DMS53 treated with DMSO at 0.1 percent for 48 hours (cell line): ENCODE results near the gene DOCK8.

Experiments
- DNase-seq: peaks from one replicate; lab custom pipeline; 2025; ENCODE audit not compliant: unreplicated experiment; lab: John Stamatoyannopoulos, UW

DOCK8 gene

GRCh38 chr9:453832-454231, 239.2 kb downstream of the DOCK8 start:
- DNase-seq = no peak

- DNase-seq = no peak
Observed at GRCh38 chr9:456365-456764, 241.7 kb downstream of the DOCK8 start.

GRCh38 chr9:458590-458989, 243.9 kb downstream of the DOCK8 start:
- no peak for DNase-seq

- no peak for DNase-seq
Observed at GRCh38 chr9:459491-460444, 245.1 kb downstream of the DOCK8 start.

- DNase-seq = no peak
Observed at GRCh38 chr9:462121-462520, 247.5 kb downstream of the DOCK8 start.

- no peak for DNase-seq
Observed at GRCh38 chr9:462606-463005, 247.9 kb downstream of the DOCK8 start.

GRCh38 chr9:463455-464171, 248.9 kb downstream of the DOCK8 start:
- no peak for DNase-seq

- no peak for DNase-seq
Observed at GRCh38 chr9:466747-467146, 252.1 kb downstream of the DOCK8 start.

- no peak for DNase-seq
Observed at GRCh38 chr9:468766-469426, 254.2 kb downstream of the DOCK8 start.

GRCh38 chr9:469672-470551, 255.2 kb downstream of the DOCK8 start:
- peak; percentile 35 for DNase-seq

GRCh38 chr9:470552-471194, 256.0 kb downstream of the DOCK8 start:
- no peak for DNase-seq

GRCh38 chr9:471320-471719, 256.7 kb downstream of the DOCK8 start:
- DNase-seq = no peak

- DNase-seq = no peak
Observed at GRCh38 chr9:472479-473075, 257.9 kb downstream of the DOCK8 start.

- DNase-seq = no peak
Observed at GRCh38 chr9:477193-477592, 262.5 kb downstream of the DOCK8 start.

- DNase-seq = no peak
Observed at GRCh38 chr9:479304-479970, 264.8 kb downstream of the DOCK8 start.

GRCh38 chr9:479971-480350, 265.3 kb downstream of the DOCK8 start:
- DNase-seq = no peak

GRCh38 chr9:482739-483138, 268.1 kb downstream of the DOCK8 start:
- no peak for DNase-seq

- no peak for DNase-seq
Observed at GRCh38 chr9:486156-486555, 271.5 kb downstream of the DOCK8 start.

GRCh38 chr9:487429-487828, 272.8 kb downstream of the DOCK8 start:
- DNase-seq = no peak
